ENCODE data around the gene HIPK1. TPM values are rescaled to one million over a fixed set of nuclear protein-coding genes. Genes with fewer than 3 reads are reported as not detected.

The HIPK1 gene
- total and polyA plus RNA-seq, 2 of the 13 experiments (the other 11 are each of a cell fraction or from before 2014, with no cell fraction given): 20.8 to 33.4 TPM

DNA sequence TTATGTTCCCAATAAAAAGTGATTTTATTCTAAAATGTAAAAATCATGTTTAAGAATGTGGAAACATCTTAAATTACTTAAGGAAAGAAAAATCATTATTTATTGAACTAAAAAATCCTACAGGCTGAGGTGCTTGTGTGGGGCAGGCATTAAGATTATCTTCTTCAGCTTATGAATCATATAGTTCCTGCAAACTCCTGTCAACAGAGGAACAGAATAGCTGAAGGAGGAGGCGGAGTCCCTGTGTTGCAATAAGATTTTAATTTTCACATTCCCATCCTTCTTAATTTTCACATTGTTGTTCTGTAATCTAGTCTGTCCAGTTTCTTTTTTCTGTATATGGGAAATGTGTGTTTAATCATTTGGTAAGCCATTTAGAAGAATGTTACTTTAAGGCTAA is 29.6 kb downstream of the HIPK1 start:
- H3K9ac ChIP-seq (ENCODE audit: insufficient read depth, low read depth, low read length): no peak overlapping the region
- POLR2A ChIA-PET: no interaction called here
- ATAC-seq: no peak
- no peak overlapping the region for H3K4me3 ChIP-seq (replicated peaks in 1 of 3; ENCODE audit: insufficient read depth in 1 of 3, low read depth in 2 of 3, low read length in 3 of 3)
- TF ChIP-seq ZMYM2 (CRISPR knock-in tag; IDR thresholded peaks at IDR 0.05): no peak
- no peak for TF ChIP-seq TCF12 (IDR thresholded peaks at IDR 0.05)
- no peak for TF ChIP-seq TCF12 (CRISPR knock-in tag; IDR thresholded peaks at IDR 0.05)
- no peak for TF ChIP-seq NFIB (CRISPR knock-in tag; IDR thresholded peaks at IDR 0.05; ENCODE audit: borderline replicate concordance)
- TF ChIP-seq HNRNPLL (IDR thresholded peaks at IDR 0.05; ENCODE audit: low read depth, low read length, poor library complexity, severe bottlenecking): no peak
- no peak for TF ChIP-seq ZNF660 (CRISPR knock-in tag; IDR thresholded peaks at IDR 0.05; ENCODE audit: borderline replicate concordance, low read depth)
- TF ChIP-seq CENPT (CRISPR knock-in tag; IDR thresholded peaks at IDR 0.05; ENCODE audit: low read depth): no peak
- TF ChIP-seq PPARG (CRISPR knock-in tag; conservative IDR thresholded peaks at IDR 0.05): no peak
- no peak for TF ChIP-seq ZNF34 (CRISPR knock-in tag; IDR thresholded peaks at IDR 0.05; ENCODE audit: borderline replicate concordance)
- TF ChIP-seq GATAD1 (CRISPR knock-in tag; IDR thresholded peaks at IDR 0.05): no peak
- no peak for TF ChIP-seq SRSF1 (optimal IDR thresholded peaks at IDR 0.05; ENCODE audit: low read depth, low read length)
- 100% methylated on average over 1 of the region's 1 CpG for WGBS (ENCODE audit: low lambda C conversion rate)
- H3K4me2 ChIP-seq (ENCODE audit: low read depth, low read length): no peak overlapping the region
- in situ Hi-C loops (cut with HindIII; ENCODE audit: extremely low pct_ligation_motif_present, low pct_unique_long_range_greater_than_20kb): no loop called here
- H3K9me3 ChIP-seq (ENCODE audit: low read length): no peaks in the 10 kb centered on the region
- no TSS peak for BruUV-seq (replicated peaks)
- DNase-seq (ENCODE audit: low spot score): no peak
- CTCF ChIA-PET (ENCODE audit: low intra/inter-chr PET ratio, low total read pairs): no interaction called here
- no peaks in the 10 kb centered on the region for H3K79me2 ChIP-seq (ENCODE audit: insufficient read depth, low read length)
- H3K27ac ChIP-seq (ENCODE audit: extremely low read length, insufficient read depth, low read length): no peak overlapping the region
- intact Hi-C loops (cut with micrococcal nuclease; ENCODE audit: unreplicated experiment): no loop called here
- no peaks in the 10 kb centered on the region for H3K27me3 ChIP-seq (ENCODE audit: control insufficient read depth in 1 of 2, insufficient read depth in 2 of 2, low read length in 2 of 2)
- H3K4me1 ChIP-seq (ENCODE audit: insufficient read depth, low read length): no peaks in the 10 kb centered on the region
- H3K36me3 ChIP-seq (replicated peaks in 1 of 2; ENCODE audit: control insufficient read depth in 1 of 2, insufficient read depth in 2 of 2, low read length in 2 of 2): peaks cover 14 to 73% of the 10 kb centered on the region in 2 experiments
- FAIRE-seq: no peak
- no peaks in the 10 kb centered on the region for H4K20me1 ChIP-seq (ENCODE audit: insufficient read depth, low read length)
- no peak overlapping the region for H2AFZ ChIP-seq (ENCODE audit: low read length)
